Glutamatergic neuron (in vitro differentiated cells): ENCODE measurements around the gene TAP2. TPM values are rescaled to one million over a fixed set of nuclear protein-coding genes. Genes with fewer than 3 reads are reported as not detected.

Experiments used
- DNase-seq: peaks from one replicate; pipeline ENCODE4 v3.0.0; 2022
- H3K27ac Mint-ChIP-seq: one replicate; pipeline ENCODE4 v1.8.0; 2020; ENCODE audit warnings: mild to moderate bottlenecking, mixed read lengths, inconsistent platforms; ENCODE audit not compliant: unreplicated experiment
- H3K27me3 Mint-ChIP-seq: one replicate; pipeline ENCODE4 v1.8.0; 2020; ENCODE audit warnings: mild to moderate bottlenecking, moderate library complexity, mixed read lengths, inconsistent platforms; ENCODE audit not compliant: unreplicated experiment
- H3K36me3 Mint-ChIP-seq: one replicate; pipeline ENCODE4 v1.8.0; 2020; ENCODE audit warnings: mild to moderate bottlenecking, mixed read lengths, inconsistent platforms; ENCODE audit not compliant: unreplicated experiment
- H3K4me1 Mint-ChIP-seq: one replicate; pipeline ENCODE4 v1.8.0; 2020; ENCODE audit warnings: mild to moderate bottlenecking, low read depth, mixed read lengths, inconsistent platforms; ENCODE audit not compliant: unreplicated experiment
- H3K4me3 Mint-ChIP-seq: one replicate; pipeline ENCODE4 v1.8.0; 2020; ENCODE audit warnings: mild to moderate bottlenecking, mixed read lengths, inconsistent platforms; ENCODE audit not compliant: unreplicated experiment
- H3K9me3 Mint-ChIP-seq: one replicate; pipeline ENCODE4 v1.8.0; 2020; ENCODE audit warnings: mild to moderate bottlenecking, moderate library complexity, mixed read lengths, inconsistent platforms; ENCODE audit not compliant: unreplicated experiment
- CTCF ChIP-seq: fragments of 200-600 bp; sonication (generic); IDR thresholded peaks from one replicate; pipeline ENCODE4 v1.5.0; 2021; ENCODE audit not compliant: partially characterized antibody, unreplicated experiment
- total RNA-seq: library from RNA; stranded (reverse); fragmentation: NEBNext Ultra II Directional; extraction: Animal tissue kit (Norgen Biotek cat#: 25700); gene quantifications from one replicate; pipeline ENCODE4 v1.2.1, GENCODE V29; 2021; ENCODE audit not compliant: unreplicated experiment

The TAP2 gene
- total RNA-seq, 1 donor from 2014 or later, result 1.9 TPM

GRCh38 chr6:32816746-32817204, 21.8 kb downstream of the TAP2 start, which contains the start of gene HLA-DOB:
Gene HLA-DOB, minus strand, starts transcription at chr6:32817002. Its CDS starts 51 bp downstream, at chr6:32816951.
- Mint-ChIP-seq H3K27me3 (no peaks in the 10 kb centered on the region), H3K4me1 (no peaks in the 10 kb centered on the region), H3K9me3 (no peaks in the 10 kb centered on the region), H3K36me3 (no peaks in the 10 kb centered on the region), H3K27ac (no peak within 1 kb of the TSS), H3K4me3 (no peak within 1 kb of the TSS)
- DNase-seq, result no peak
- TF ChIP-seq CTCF, result no peak

- Mint-ChIP-seq H3K4me1 (no peaks in the 10 kb centered on the region), H3K27me3 (no peaks in the 10 kb centered on the region), H3K9me3 (no peaks in the 10 kb centered on the region), H3K4me3 (no peak overlapping the region), H3K36me3 (no peaks in the 10 kb centered on the region), H3K27ac (no peak overlapping the region)
- TF ChIP-seq CTCF, result no peak
- DNase-seq, result no peak
Measured at GRCh38 chr6:32815996-32816395, 22.5 kb downstream of the TAP2 start.

- peak overlapping the region; percentile 12 for H3K4me3 Mint-ChIP-seq
- TF ChIP-seq CTCF, result no peak
- H3K4me1 Mint-ChIP-seq, result no peaks in the 10 kb centered on the region
- H3K27me3 Mint-ChIP-seq, result no peaks in the 10 kb centered on the region
- H3K36me3 Mint-ChIP-seq, result no peaks in the 10 kb centered on the region
- H3K27ac Mint-ChIP-seq, result no peak overlapping the region
- H3K9me3 Mint-ChIP-seq, result no peaks in the 10 kb centered on the region
- DNase-seq, result no peak
Measured at GRCh38 chr6:32815115-32815514, 23.4 kb downstream of the TAP2 start.

DNA sequence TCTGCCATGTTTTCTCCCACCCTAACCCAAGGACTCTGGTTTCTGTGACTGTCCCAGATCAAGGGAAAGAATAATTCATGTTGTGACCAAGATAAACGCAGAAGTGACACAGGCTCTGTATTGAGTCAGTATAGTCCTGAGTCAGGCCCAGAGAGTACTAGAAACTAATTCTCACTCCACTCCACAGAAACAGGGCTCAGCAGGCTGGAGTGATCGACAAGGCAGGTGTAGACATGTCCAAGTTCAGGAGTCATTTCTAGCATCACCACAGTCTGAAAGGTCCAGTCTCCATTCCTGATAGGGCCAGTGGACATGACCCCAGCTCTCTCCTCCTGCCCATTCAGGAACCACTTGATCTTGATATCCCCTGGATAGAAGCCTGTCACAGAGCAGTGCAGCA, 24.4 kb downstream of the TAP2 start:
- DNase-seq, result no peak
- Mint-ChIP-seq H3K36me3 (no peaks in the 10 kb centered on the region), H3K27ac (no peak overlapping the region), H3K4me1 (no peaks in the 10 kb centered on the region), H3K4me3 (no peak overlapping the region), H3K9me3 (no peaks in the 10 kb centered on the region), H3K27me3 (no peaks in the 10 kb centered on the region)
- TF ChIP-seq CTCF, result no peak

GRCh38 chr6:32809171-32809570, 29.4 kb downstream of the TAP2 start:
- H3K27me3 Mint-ChIP-seq, result no peaks in the 10 kb centered on the region
- no peak overlapping the region for H3K4me3 Mint-ChIP-seq

More at GRCh38 chr6:32809171-32809570, 29.4 kb downstream of the TAP2 start:
- TF ChIP-seq CTCF, result no peak
- no peak for DNase-seq
- Mint-ChIP-seq H3K36me3 (no peaks in the 10 kb centered on the region), H3K4me1 (no peaks in the 10 kb centered on the region), H3K27ac (no peak overlapping the region), H3K9me3 (no peaks in the 10 kb centered on the region)
